HL-60 (cell line): ENCODE measurements around the gene SMYD1.

Source experiments
- DNase-seq, 2 experiments: peaks; one replicate each; pipeline ENCODE4 v3.0.0-alpha.2; 2010 to 2020; ENCODE audit warnings: low read depth in 1 of 2, low spot score in 1 of 2
- H3K27ac ChIP-seq: fragments of 250-450 bp; sonication (Bioruptor Pico); replicated peaks from 2 replicates; pipeline ENCODE4 v1.5.1; 2020; ENCODE audit warnings: mild to moderate bottlenecking, moderate library complexity
- H3K27me3 ChIP-seq: fragments of 250-450 bp; sonication (Bioruptor Pico); 2 replicates; pipeline ENCODE4 v1.5.1; 2021; ENCODE audit warnings: mild to moderate bottlenecking, moderate library complexity; ENCODE audit not compliant: insufficient read depth, poor library complexity, severe bottlenecking
- H3K4me3 ChIP-seq: replicated peaks from 2 replicates; pipeline ENCODE4 v1.5.1; 2011; ENCODE audit warnings: mild to moderate bottlenecking, control low read depth, low read length; ENCODE audit not compliant: insufficient read depth
- GABPA ChIP-seq: IDR thresholded peaks from 2 replicates; pipeline ENCODE4 v1.6.1; 2012; ENCODE audit warnings: low read depth
- POLR2AphosphoS5 ChIP-seq: IDR thresholded peaks from 2 replicates; pipeline ENCODE4 v1.6.1; 2012; ENCODE audit warnings: low read depth
- SPI1 ChIP-seq: IDR thresholded peaks from 2 replicates; pipeline ENCODE4 v1.6.1; 2012; ENCODE audit warnings: low read depth, mild to moderate bottlenecking, borderline replicate concordance
- TF ChIP-seq, protein P1 (sequence below): IDR thresholded peaks from 2 replicates; pipeline ENCODE4 v1.6.1; 2012; ENCODE audit warnings: low read depth; ENCODE audit not compliant: insufficient replicate concordance
- TF ChIP-seq, protein P2 (sequence below): IDR thresholded peaks from one replicate; pipeline ENCODE4 v1.5.1; 2011; ENCODE audit warnings: low read length, control low read depth, inconsistent platforms; ENCODE audit not compliant: insufficient read depth

The SMYD1 gene

GRCh38 chr2:88144914-88145497 is 77.4 kb downstream of the SMYD1 start:
- Histone ChIP-seq H3K27me3 (no peaks in the 10 kb centered on the region), H3K4me3 (no peak overlapping the region), H3K27ac (no peak overlapping the region)
- no peak for DNase-seq
- TF ChIP-seq SPI1 (no peak), GABPA (no peak), POLR2AphosphoS5 (no peak)
- TF ChIP-seq, protein P1, sequence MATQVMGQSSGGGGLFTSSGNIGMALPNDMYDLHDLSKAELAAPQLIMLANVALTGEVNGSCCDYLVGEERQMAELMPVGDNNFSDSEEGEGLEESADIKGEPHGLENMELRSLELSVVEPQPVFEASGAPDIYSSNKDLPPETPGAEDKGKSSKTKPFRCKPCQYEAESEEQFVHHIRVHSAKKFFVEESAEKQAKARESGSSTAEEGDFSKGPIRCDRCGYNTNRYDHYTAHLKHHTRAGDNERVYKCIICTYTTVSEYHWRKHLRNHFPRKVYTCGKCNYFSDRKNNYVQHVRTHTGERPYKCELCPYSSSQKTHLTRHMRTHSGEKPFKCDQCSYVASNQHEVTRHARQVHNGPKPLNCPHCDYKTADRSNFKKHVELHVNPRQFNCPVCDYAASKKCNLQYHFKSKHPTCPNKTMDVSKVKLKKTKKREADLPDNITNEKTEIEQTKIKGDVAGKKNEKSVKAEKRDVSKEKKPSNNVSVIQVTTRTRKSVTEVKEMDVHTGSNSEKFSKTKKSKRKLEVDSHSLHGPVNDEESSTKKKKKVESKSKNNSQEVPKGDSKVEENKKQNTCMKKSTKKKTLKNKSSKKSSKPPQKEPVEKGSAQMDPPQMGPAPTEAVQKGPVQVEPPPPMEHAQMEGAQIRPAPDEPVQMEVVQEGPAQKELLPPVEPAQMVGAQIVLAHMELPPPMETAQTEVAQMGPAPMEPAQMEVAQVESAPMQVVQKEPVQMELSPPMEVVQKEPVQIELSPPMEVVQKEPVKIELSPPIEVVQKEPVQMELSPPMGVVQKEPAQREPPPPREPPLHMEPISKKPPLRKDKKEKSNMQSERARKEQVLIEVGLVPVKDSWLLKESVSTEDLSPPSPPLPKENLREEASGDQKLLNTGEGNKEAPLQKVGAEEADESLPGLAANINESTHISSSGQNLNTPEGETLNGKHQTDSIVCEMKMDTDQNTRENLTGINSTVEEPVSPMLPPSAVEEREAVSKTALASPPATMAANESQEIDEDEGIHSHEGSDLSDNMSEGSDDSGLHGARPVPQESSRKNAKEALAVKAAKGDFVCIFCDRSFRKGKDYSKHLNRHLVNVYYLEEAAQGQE = no peak
- TF ChIP-seq, protein P2, sequence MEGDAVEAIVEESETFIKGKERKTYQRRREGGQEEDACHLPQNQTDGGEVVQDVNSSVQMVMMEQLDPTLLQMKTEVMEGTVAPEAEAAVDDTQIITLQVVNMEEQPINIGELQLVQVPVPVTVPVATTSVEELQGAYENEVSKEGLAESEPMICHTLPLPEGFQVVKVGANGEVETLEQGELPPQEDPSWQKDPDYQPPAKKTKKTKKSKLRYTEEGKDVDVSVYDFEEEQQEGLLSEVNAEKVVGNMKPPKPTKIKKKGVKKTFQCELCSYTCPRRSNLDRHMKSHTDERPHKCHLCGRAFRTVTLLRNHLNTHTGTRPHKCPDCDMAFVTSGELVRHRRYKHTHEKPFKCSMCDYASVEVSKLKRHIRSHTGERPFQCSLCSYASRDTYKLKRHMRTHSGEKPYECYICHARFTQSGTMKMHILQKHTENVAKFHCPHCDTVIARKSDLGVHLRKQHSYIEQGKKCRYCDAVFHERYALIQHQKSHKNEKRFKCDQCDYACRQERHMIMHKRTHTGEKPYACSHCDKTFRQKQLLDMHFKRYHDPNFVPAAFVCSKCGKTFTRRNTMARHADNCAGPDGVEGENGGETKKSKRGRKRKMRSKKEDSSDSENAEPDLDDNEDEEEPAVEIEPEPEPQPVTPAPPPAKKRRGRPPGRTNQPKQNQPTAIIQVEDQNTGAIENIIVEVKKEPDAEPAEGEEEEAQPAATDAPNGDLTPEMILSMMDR = no peak

- Histone ChIP-seq H3K27me3 (no peaks in the 10 kb centered on the region), H3K27ac (no peak overlapping the region), H3K4me3 (no peak overlapping the region)
- no peak for TF ChIP-seq GABPA
- TF ChIP-seq POLR2AphosphoS5 = no peak
- TF ChIP-seq SPI1 = no peak
- TF ChIP-seq, protein P1 = no peak
- TF ChIP-seq, protein P2 = no peak
- DNase-seq = no peak
These were observed 79.0 kb downstream of the SMYD1 start for GRCh38 chr2:88146590-88146989.

GRCh38 chr2:88147145-88147544 is 79.5 kb downstream of the SMYD1 start:
- Histone ChIP-seq H3K4me3 (no peak overlapping the region), H3K27ac (no peak overlapping the region), H3K27me3 (no peaks in the 10 kb centered on the region)
- DNase-seq = no peak
- TF ChIP-seq, protein P1 = no peak
- TF ChIP-seq GABPA = no peak
- TF ChIP-seq POLR2AphosphoS5 = no peak
- TF ChIP-seq, protein P2 = no peak
- no peak for TF ChIP-seq SPI1
